ENCODE results near the gene LAMB1.

GRCh38 chr7:107943018-107943417 lies 59.9 kb downstream of the LAMB1 start:
- TF ChIP-seq POLR2A (IDR thresholded peaks at IDR 0.05; ENCODE audit: low read length) (no peak), GATA1 (IDR thresholded peaks at IDR 0.05; ENCODE audit: low read depth, low read length) (no peak)

Measured in erythroblast (primary cell).